Measurements from ENCODE around the gene LRRC38. TPM values are rescaled to one million over a fixed set of nuclear protein-coding genes. Genes with fewer than 3 reads are reported as not detected.

The LRRC38 gene
- total RNA-seq, 4 donors from 2014 or later = 1.2 to 3.0 (median 2.3) TPM

GRCh38 chr1:13507075-13507474 is 6.7 kb downstream of the LRRC38 start:
- no peak for DNase-seq (ENCODE audit: low spot score in 2 of 2)
- H3K4me3 ChIP-seq (ENCODE audit: low read depth, poor library complexity, severe bottlenecking) = no peak overlapping the region
- WGBS, 2 donors = 90 to 92% methylated on average over 4 of the region's 4 CpGs
- intact Hi-C loops (cut with DNase I; ENCODE audit: low total_unique reads) = no loop called here
- TF ChIP-seq CTCF (IDR thresholded peaks at IDR 0.05) (no peak), POLR2A (IDR thresholded peaks at IDR 0.05) (no peak)

- TF ChIP-seq POLR2A (IDR thresholded peaks at IDR 0.05) (no peak), CTCF (IDR thresholded peaks at IDR 0.05) (no peak)
- 33 to 46% methylated on average over 8 of the region's 8 CpGs for WGBS, 2 donors
- intact Hi-C loops (cut with DNase I; ENCODE audit: low total_unique reads) = no loop called here
- no peak for DNase-seq (ENCODE audit: low spot score in 2 of 2)
- H3K4me3 ChIP-seq (ENCODE audit: low read depth, poor library complexity, severe bottlenecking) = no peak overlapping the region
Observed at GRCh38 chr1:13505020-13505419, 8.8 kb downstream of the LRRC38 start.

- TF ChIP-seq POLR2A (IDR thresholded peaks at IDR 0.05) (no peak), CTCF (IDR thresholded peaks at IDR 0.05) (no peak)
- H3K4me3 ChIP-seq (ENCODE audit: low read depth, poor library complexity, severe bottlenecking) = no peak overlapping the region
- intact Hi-C loops (cut with DNase I; ENCODE audit: low total_unique reads) = no loop called here
- WGBS, 2 donors = 90 to 92% methylated on average over 10 of the region's 10 CpGs
- DNase-seq (ENCODE audit: low spot score in 2 of 2) = no peak
Observed at GRCh38 chr1:13500806-13501205, 13.0 kb downstream of the LRRC38 start.

GRCh38 chr1:13499422-13499821 is 14.4 kb downstream of the LRRC38 start:
- TF ChIP-seq POLR2A (IDR thresholded peaks at IDR 0.05) (no peak), CTCF (IDR thresholded peaks at IDR 0.05) (no peak)
- WGBS, 2 donors = 90 to 91% methylated on average over 5 of the region's 5 CpGs
- no peak for DNase-seq (ENCODE audit: low spot score in 2 of 2)

GRCh38 chr1:13498553-13498952 is 15.2 kb downstream of the LRRC38 start:
- WGBS, 2 donors = 58 to 63% methylated on average over 7 of the region's 7 CpGs
- TF ChIP-seq POLR2A (IDR thresholded peaks at IDR 0.05) = no peak
- TF ChIP-seq CTCF (IDR thresholded peaks at IDR 0.05) = no peak
- DNase-seq (ENCODE audit: low spot score in 2 of 2) = no peak
- intact Hi-C loops (cut with DNase I; ENCODE audit: low total_unique reads) = no loop called here
- no peak overlapping the region for H3K4me3 ChIP-seq (ENCODE audit: low read depth, poor library complexity, severe bottlenecking)

More at GRCh38 chr1:13499422-13499821, 14.4 kb downstream of the LRRC38 start:
- no peak overlapping the region for H3K4me3 ChIP-seq (ENCODE audit: low read depth, poor library complexity, severe bottlenecking)
- intact Hi-C loops (cut with DNase I; ENCODE audit: low total_unique reads) = no loop called here

GRCh38 chr1:13495186-13495585 is 18.6 kb downstream of the LRRC38 start:
- intact Hi-C loops (cut with DNase I; ENCODE audit: low total_unique reads) = no loop called here
- TF ChIP-seq POLR2A (IDR thresholded peaks at IDR 0.05) (no peak), CTCF (IDR thresholded peaks at IDR 0.05) (no peak)
- no peak for DNase-seq (ENCODE audit: low spot score in 2 of 2)
- WGBS, 2 donors = 73 to 75% methylated on average over 7 of the region's 7 CpGs
- H3K4me3 ChIP-seq (ENCODE audit: low read depth, poor library complexity, severe bottlenecking) = no peak overlapping the region

All from lower leg skin (tissue), 4 donors.